ENCODE results near the gene PLXNC1. TPM values are rescaled to one million over a fixed set of nuclear protein-coding genes. Genes with fewer than 3 reads are reported as not detected.

The PLXNC1 gene
- total and polyA plus RNA-seq, 2 of the 8 experiments (the other 6 are each of a cell fraction or from before 2014, with no cell fraction given) = 0.83 to 2.0 TPM

DNA sequence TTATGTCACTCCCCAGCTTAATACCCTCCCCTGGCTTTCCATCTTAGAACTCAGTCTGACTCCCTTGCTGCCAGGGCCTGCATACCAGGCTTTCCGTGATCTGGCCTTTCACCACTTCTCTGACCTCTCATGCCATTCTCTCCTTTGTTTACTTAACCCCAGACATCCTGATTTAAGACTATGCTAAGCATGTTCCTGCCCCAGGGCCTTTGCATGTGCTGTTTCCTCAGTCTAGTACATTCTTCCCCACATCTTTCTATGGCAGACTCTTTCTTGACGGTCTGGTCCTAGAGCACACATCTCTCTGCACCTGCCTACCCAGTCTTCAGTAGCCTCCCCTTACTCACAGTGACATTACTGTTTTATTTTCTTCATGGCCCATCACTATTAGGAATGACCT is 42.2 kb downstream of the PLXNC1 start:
- H4K8ac ChIP-seq (ENCODE audit: extremely low read depth, insufficient read depth, low read length) = no peak overlapping the region
- POLR2A ChIA-PET (ENCODE audit: partially characterized antibody) = no interaction called here
- H2BK20ac ChIP-seq (ENCODE audit: low read length) = no peak overlapping the region
- H2AFZ ChIP-seq (ENCODE audit: low read length) = no peak overlapping the region
- no peak overlapping the region for H3K4me2 ChIP-seq (ENCODE audit: insufficient read depth in 1 of 2, low read depth in 2 of 2, low read length in 2 of 2)
- no peaks in the 10 kb centered on the region for H4K20me1 ChIP-seq (replicated peaks in 1 of 2; ENCODE audit: control insufficient read depth in 1 of 2, insufficient read depth in 2 of 2, low read length in 2 of 2)
- H3K4ac ChIP-seq (replicated peaks; ENCODE audit: insufficient read length, low read depth, low read length) = no peak overlapping the region
- no peak overlapping the region for H2BK12ac ChIP-seq (ENCODE audit: low read depth, low read length)
- no peak overlapping the region for H3K27ac ChIP-seq (ENCODE audit: low read depth, low read length)
- WGBS, 2 experiments (ENCODE audit: extremely low coverage in 1 of 2, insufficient coverage in 1 of 2, insufficient read length in 1 of 2, insufficient replicate concordance in 2 of 2, low coverage in 1 of 2, low lambda C conversion rate in 2 of 2, missing lambda C conversion rate in 1 of 2) = 42% methylated on average over 2 of the region's 2 CpGs; no CpG with 5 or more reads in 1 of the 2 experiments
- no peak overlapping the region for H2BK15ac ChIP-seq (ENCODE audit: low read length)
- no peak overlapping the region for H4K91ac ChIP-seq (replicated peaks; ENCODE audit: insufficient read length, low read length)
- no peaks in the 10 kb centered on the region for H3K79me2 ChIP-seq (ENCODE audit: control insufficient read depth in 1 of 2, insufficient read depth in 2 of 2, low read length in 2 of 2)
- no peaks in the 10 kb centered on the region for H3K9me3 ChIP-seq (ENCODE audit: insufficient read depth in 2 of 2, low read depth in 1 of 2, low read length in 1 of 2)
- FAIRE-seq (no peak), DNase-seq (ENCODE audit: low read depth in 1 of 2, low spot score in 2 of 2) (no peak)
- peaks cover 0 to 4% (median 0%) of the 10 kb centered on the region in 4 experiments; a peak in 3 of 7 replicates for H3K4me1 ChIP-seq (replicated peaks in 1 of 4; ENCODE audit: control insufficient read depth in 3 of 4, insufficient read depth in 4 of 4, low read length in 3 of 4)
- no peaks in the 10 kb centered on the region for H3K36me3 ChIP-seq (ENCODE audit: control insufficient read depth in 2 of 4, insufficient read depth in 4 of 4, low read length in 3 of 4)
- H3K14ac ChIP-seq (ENCODE audit: insufficient read length) = no peak overlapping the region
- H3K79me1 ChIP-seq (ENCODE audit: low read depth, low read length) = no peaks in the 10 kb centered on the region
- H3K27me3 ChIP-seq (replicated peaks in 1 of 4; ENCODE audit: control insufficient read depth in 3 of 4, extremely low read depth in 1 of 4, insufficient read depth in 3 of 4, low read length in 3 of 4) = peaks cover 0 to 12% (median 6%) of the 10 kb centered on the region in 4 experiments; a peak in 5 of 7 replicates
- CTCF ChIA-PET (ENCODE audit: partially characterized antibody) = interaction anchor here (1.4 to 2.0 kb wide), 3 partner anchors 8 to 17 kb away, joined by 3 to 15 read pairs (median 7); no protein-coding TSS in a partner anchor
- H3K9ac ChIP-seq (replicated peaks in 1 of 4; ENCODE audit: extremely low read depth in 1 of 4, low read depth in 3 of 4, low read length in 3 of 4) = no peak overlapping the region
- no peak overlapping the region for H3K18ac ChIP-seq (ENCODE audit: extremely low read depth, low read length)
- H3K23ac ChIP-seq (ENCODE audit: insufficient read length) = no peak overlapping the region
- no peak overlapping the region for H3K56ac ChIP-seq (replicated peaks; ENCODE audit: insufficient read length, low read depth, low read length)
- H4K5ac ChIP-seq (ENCODE audit: insufficient read length, low read depth, low read length) = no peak overlapping the region
- no peak overlapping the region for H3K4me3 ChIP-seq (ENCODE audit: extremely low read depth in 1 of 4, insufficient read depth in 2 of 4, low read depth in 3 of 4, low read length in 4 of 4)
- H3K23me2 ChIP-seq (ENCODE audit: low read depth, low read length) = no peaks in the 10 kb centered on the region; the same call in 1 of the 2 replicates
- H2AK5ac ChIP-seq (ENCODE audit: low read depth, low read length) = no peak overlapping the region
- H2BK5ac ChIP-seq (ENCODE audit: low read depth, low read length) = no peak overlapping the region
- H2BK120ac ChIP-seq (replicated peaks; ENCODE audit: low read depth, low read length) = no peak overlapping the region
- TF ChIP-seq ZNF274 (IDR thresholded peaks at IDR 0.05; ENCODE audit: borderline replicate concordance, extremely low read depth, low read length) (no peak), POU5F1 (IDR thresholded peaks at IDR 0.05; ENCODE audit: low read depth, low read length) (no peak), SAP30 (IDR thresholded peaks at IDR 0.05; ENCODE audit: insufficient read depth, insufficient replicate concordance, low read length) (no peak), CREB1 (IDR thresholded peaks at IDR 0.05) (no peak), TBP (IDR thresholded peaks at IDR 0.05; ENCODE audit: low read depth, low read length) (no peak), EP300 (IDR thresholded peaks at IDR 0.05; ENCODE audit: borderline replicate concordance in 1 of 2, low read depth in 2 of 2, low read length in 2 of 2) (no peak), JUN (IDR thresholded peaks at IDR 0.05; ENCODE audit: low read depth, low read length) (no peak), GABPA (IDR thresholded peaks at IDR 0.05; ENCODE audit: borderline replicate concordance, insufficient read depth, low read length) (no peak), JUND (IDR thresholded peaks at IDR 0.05; ENCODE audit: low read length) (no peak), TCF12 (IDR thresholded peaks at IDR 0.05; ENCODE audit: low read depth, low read length) (no peak)
- TF ChIP-seq, protein P1, sequence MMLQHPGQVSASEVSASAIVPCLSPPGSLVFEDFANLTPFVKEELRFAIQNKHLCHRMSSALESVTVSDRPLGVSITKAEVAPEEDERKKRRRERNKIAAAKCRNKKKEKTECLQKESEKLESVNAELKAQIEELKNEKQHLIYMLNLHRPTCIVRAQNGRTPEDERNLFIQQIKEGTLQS (IDR thresholded peaks at IDR 0.05; ENCODE audit: insufficient read depth, low read depth, low read length) = no peak
- TF ChIP-seq, protein P2, sequence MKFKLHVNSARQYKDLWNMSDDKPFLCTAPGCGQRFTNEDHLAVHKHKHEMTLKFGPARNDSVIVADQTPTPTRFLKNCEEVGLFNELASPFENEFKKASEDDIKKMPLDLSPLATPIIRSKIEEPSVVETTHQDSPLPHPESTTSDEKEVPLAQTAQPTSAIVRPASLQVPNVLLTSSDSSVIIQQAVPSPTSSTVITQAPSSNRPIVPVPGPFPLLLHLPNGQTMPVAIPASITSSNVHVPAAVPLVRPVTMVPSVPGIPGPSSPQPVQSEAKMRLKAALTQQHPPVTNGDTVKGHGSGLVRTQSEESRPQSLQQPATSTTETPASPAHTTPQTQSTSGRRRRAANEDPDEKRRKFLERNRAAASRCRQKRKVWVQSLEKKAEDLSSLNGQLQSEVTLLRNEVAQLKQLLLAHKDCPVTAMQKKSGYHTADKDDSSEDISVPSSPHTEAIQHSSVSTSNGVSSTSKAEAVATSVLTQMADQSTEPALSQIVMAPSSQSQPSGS (IDR thresholded peaks at IDR 0.05; ENCODE audit: low read length) = no peak
